Kidney tubule cell (primary cell): Measurements from ENCODE around the gene PEPD.

Source experiments
- DNase-seq: peaks from one replicate; pipeline ENCODE4 v3.0.0-alpha.2; 2018; ENCODE audit warnings: low spot score

Gene PEPD

DNA sequence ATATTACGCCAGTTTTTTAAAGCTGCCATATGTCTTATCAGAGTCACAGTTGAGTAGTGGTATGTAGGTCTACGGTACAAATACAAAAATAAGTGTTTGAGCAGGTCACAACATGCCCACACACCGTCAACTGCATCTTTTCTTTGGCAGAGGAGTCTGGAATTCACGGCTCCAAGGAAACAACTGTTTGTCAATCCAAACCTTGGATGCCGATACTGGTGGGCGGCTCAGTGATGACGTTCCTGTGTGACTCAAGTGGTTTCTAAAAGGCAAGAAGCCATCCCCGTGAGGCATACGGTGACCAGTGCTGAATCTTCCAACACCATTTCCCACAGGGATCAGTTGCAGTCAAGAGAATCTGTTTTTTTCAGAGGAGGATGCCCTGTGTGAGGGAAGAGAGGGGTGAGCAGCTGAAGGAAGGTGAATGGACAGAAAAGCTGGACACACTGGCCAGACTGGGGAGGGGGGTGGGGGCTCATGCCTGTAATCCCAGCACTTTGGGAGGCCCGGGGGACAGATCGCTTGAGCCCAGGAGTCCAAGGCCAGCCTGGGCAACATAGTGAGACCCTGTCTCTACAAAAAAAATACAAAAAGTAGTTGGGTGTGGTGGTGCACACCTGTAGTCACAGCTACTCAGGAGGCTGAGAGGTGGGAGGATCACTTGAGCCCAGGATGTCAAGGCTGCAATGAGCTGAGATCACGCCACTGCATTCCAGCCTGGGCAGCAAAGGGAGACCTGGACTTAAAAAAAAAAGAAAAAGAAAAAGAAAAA, 170.9 kb downstream of the PEPD start:
- DNase-seq = no peak

DNA sequence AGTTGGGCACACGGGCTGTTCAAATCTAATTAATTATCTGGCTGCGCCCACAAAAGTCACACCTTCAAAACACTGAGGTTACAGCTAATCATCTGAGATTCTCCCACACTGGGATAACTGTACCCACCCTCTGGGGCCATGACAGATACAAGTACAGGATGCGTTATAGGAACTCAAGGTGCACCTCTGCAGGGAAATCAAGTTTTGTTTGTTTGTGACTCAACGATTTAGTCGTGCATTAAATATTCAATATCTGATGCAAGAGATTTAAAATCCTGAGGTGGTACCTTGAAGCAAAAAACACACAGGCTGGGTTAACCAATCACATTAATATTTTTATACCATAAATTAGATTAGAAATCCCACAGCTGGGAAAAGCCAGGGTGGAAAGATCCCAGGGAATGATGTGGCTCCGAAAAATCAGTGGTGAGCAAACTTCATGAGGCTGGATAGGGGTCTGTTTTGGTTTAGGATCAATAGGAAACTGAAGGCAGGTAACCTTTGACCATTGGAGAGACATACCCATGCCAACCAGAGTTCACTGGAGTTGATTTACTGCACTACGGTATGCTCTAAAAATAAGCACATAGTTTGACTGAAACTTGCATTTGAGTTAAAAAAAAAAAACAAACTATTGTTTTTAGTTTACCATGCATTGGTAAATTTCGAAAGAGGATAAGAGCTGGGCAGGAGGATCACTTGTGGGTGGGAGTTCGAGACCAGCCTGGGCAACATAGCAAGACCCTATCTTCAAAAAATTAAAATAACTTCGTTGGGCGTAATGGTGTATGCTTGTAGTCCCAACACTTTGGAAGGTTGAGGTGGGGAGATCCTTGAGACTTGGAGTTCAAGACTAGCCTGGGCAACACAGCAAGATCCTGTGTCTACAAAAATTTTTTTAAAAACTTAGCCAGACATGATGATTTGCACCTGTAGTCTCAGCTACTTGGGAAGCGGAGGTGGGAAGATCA, 172.0 kb downstream of the PEPD start:
- DNase-seq = no peak

DNA sequence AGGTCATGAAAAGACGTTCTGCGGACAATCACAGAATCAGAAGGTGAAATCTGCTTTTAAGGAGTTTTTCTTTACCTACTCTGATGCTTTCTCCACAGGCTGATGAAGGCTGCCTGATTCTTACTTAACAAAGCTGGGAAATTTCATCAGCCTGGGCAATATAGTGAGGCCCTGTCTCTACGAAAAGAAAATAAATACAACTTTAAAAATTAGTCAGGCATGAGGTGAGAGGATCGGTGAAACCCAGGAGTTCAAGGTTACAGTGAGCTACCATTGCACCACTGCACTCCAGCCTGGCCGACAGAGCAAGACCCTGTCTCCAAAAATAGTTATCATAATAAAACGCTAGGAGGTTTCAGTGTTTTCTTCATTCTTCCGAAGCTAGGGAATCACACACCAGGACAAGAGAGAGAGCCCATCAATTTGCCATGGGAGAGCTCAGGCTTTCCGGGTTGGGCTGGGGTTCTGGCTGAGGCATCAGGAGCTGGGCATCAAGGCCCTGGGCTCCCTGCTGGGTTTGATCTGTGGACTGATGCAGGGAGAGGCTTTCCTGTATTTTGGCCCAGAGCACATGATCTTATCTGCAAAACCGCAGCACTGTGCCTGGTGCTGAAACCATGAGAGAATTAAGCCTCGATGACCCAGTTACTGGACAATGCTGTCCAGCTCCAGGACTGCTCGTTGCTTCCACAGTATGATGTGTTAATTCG, 173.1 kb downstream of the PEPD start:
- DNase-seq = no peak

DNA sequence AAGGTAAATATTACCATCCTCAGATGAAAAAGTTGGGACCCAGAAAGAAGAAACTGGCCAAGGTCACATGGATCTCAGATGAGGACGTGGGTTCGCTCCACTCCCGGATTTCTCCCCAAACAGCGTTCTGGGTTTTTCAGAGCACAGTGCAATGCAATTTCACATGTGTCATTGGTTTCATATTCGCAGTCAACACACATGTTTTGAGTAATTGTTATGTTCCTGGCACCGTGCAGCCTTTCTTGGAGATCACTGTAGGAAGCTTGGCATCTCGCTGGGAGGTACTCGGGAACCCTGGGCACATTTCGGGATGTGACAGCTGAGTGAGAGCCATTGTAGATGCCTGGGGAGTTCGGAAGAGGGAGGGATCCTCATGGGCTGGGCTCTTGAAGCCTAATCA, 174.3 kb downstream of the PEPD start:
- DNase-seq = no peak

DNA sequence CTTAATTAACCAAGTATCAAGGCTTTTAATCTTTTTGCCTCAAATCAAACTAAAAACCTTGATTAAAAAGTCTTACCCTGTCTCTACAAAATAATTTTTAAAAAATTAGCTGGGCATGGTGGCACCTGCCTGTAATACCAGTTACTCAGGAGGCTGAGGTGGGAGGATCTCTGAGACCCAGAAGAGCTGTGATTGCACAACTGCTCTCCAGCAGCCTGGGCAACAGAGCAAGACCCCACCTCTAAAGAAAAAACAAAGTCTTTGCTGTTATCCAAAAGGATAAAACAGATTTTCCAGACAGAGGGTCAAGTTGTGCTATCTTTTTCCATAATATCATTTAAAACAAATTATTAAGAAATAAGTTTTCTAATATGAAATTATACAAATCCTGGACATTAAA, 174.9 kb downstream of the PEPD start:
- DNase-seq = no peak

DNA sequence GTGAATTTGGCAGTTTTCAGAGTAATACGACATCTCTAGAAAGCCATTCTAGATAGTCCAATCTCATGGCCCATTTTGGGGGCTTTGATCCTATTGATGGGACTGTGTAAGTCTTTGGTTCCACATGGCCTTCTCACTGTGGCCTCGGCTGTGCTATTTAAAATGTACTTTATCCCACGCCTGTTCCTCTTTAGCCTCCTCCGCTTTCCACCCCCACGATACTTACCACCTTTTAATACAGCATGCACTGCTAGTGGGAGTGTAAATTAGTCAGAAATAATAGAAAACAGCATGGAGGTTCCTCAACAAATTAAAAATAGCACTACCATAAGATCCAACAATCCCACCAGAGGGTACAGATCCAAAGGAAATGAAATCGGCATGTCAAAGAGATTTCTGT, 176.4 kb downstream of the PEPD start:
- no peak for DNase-seq

DNA sequence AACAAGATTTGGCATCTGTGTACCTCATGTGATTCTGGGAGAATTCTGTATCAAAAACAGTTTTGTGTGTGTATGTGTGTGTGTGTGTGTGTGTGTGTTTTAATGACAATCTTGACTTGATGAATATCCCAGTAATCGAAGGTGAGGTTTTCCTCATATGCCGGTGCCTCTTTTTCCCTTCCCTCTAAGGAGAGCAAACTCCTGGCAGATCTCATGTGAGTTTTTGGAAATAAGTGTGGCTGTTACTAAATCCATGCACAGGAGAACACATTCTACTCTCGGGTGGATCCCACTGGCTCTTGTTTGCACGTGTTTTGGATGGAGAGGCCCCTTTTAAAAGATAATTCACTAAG, 177.0 kb downstream of the PEPD start:
- no peak for DNase-seq

DNA sequence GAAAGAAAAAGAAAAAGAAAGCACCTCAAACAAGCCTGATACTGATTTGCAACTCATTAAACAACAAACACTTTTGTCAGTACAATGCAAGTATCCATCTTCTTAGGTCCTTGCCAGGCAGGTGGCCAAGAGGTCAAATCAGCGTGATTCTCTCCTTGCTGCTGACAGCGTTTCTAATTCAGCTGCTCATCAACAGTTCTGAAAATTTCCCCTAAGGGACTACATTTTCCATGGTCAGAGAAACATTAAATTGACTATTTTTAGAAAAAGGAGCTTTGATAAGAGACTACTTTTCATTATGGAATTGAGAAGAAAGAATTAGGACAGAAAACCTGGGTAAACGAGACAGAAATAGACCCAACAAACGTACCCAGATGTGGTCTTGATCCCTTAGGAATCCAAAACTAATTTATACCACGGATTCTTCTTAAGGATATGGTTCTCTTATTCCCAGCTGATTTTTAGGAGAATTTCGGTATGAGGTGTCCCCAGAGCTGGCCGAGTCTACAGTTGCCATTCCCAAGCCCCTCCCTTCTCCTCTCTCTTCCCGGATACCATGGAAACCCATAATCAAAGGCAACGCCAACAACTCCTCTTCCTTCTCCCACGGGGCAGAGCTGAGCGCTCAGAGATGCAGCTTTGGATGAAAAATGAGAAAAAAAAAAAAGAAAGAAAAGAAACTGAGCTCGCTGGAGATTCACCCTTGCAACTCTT, 177.6 kb downstream of the PEPD start:
- no peak for DNase-seq

DNA sequence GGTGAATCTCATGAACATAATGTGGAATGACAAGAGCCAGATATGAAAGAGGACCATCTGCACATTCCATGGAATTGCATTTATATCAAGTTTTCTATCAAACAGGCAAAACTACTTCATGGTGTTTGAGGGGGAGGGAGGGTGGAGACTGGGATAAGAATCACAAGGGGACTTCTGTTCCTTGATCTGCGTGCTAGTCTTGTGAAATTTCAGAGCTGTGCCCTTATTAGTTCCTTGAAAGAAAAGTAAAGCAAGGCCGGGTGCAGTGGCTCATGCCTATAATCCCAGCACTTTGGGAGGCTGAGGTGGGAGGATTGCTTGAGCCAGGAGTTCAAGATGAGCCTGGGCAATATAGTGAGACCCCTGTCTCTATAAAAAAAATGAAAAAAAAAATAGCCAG, 178.3 kb downstream of the PEPD start:
- DNase-seq = no peak

DNA sequence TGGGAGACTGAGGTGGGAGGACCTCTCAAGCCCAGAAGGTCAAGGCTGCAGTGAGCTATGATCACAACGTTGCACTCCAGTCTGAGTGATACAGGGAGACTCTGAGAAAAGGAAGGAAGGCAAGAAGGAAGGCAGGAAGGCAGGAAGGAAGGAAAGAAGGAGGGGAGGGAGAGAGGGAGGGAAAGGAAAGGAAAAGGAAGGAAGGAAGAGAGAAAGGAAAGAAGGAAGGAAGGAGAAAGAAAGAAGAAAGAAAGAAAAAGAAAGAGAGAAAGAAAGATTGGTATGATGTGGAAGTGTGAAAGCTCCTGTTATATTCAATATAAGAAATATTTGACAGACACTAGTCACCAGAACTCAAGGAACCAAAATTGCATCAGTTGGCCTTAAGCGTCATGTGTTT, 180.6 kb downstream of the PEPD start:
- no peak for DNase-seq

DNA sequence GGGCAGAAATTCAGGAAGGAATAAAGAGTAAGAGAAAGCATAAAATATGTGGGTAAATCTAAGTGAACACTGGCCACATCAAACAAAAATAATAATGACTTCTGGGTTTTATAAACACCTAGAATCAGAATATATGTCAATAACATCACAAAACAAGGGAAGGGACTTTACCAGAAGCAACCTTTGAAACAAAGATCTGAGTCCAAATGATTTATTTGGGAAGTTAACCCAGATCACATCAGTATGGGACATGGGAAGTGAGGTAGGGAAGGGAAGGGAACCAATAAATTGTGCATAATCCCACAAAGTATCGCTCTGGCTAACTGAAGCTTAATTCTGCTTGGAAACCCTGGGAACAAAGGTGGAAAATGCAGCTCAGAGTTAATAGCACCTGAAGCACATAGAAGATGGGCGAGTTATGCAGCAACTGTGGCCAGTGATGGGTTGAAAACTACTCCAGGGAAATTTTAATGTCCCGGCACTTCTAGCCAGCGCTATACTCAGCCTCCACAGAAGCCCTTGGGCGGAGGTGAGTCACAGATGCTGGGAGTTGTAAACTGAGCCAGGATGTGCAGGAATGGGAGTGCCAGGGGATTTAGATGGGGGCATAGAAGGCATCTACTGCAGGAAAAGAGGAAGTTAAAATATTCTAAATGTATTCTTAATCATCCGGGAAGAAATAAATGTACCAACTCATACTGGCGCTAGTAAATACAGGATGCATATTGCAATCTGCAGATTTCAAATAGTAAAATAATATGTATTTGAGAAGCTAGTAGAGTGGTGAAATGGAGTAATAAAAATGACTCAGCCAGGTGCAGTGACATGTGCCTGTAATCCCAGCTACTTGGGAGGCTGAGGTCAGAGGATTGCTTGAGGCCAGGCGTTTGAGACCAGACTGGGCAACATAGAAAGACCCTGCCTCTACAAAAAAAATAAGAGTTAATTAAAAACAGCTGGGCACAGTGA, 182.3 kb downstream of the PEPD start:
- DNase-seq = no peak
